Cardiac muscle cell (in vitro differentiated cells and primary cell): Measurements from ENCODE around the gene HIVEP2. TPM values are rescaled to one million over a fixed set of nuclear protein-coding genes. Genes with fewer than 3 reads are reported as not detected.
A peak's percentile ranks its signal among the peaks of the same experiment; 100 is the strongest.

Experiments
- DNase-seq, 2 donors: peaks; one replicate each; pipeline versions ENCODE4 v3.0.0 to v3.0.0-alpha.2; 2010 to 2017; ENCODE audit warnings: low read depth in 1 of 2, low spot score in 1 of 2
- H3K27ac ChIP-seq: fragments of 200-600 bp; sonication (generic); 2 replicates; pipeline ENCODE4 v1.5.1; 2016
- H3K27me3 ChIP-seq: fragments of 200-600 bp; sonication (generic); 2 replicates; pipeline ENCODE4 v1.6.0; 2016; ENCODE audit warnings: control low read depth
- H3K36me3 ChIP-seq: fragments of 200-600 bp; sonication (generic); 2 replicates; pipeline ENCODE4 v1.5.1; 2016; ENCODE audit warnings: control low read depth
- H3K4me1 ChIP-seq: fragments of 200-600 bp; sonication (generic); 2 replicates; pipeline ENCODE4 v1.8.1; 2017; ENCODE audit warnings: low read depth, mild to moderate bottlenecking, mixed run types
- H3K4me3 ChIP-seq: fragments of 200-600 bp; sonication (generic); 2 replicates; pipeline ENCODE4 v1.5.1; 2016; ENCODE audit warnings: mild to moderate bottlenecking
- H3K9me3 ChIP-seq: fragments of 200-600 bp; sonication (generic); 2 replicates; pipeline ENCODE4 v1.5.1; 2017; ENCODE audit warnings: low read depth, mild to moderate bottlenecking, control low read depth
- CTCF ChIP-seq: IDR thresholded peaks from 2 replicates; pipeline ENCODE4 v1.5.1; 2012; ENCODE audit warnings: low read depth, mild to moderate bottlenecking, low read length
- polyA plus RNA-seq: library from polyadenylated mRNA; unstranded; fragments of >200 nt; fragmentation: Nextera tagmentation; extraction: Ambion mirVana; gene quantifications from 2 replicates; pipeline ENCODE4 v1.2.1, GENCODE V29; 2016
- total RNA-seq: library from RNA; depleted of rRNA; stranded (reverse); fragments of >200 nt; gene quantifications from 2 replicates; pipeline ENCODE4 v1.2.3, GENCODE V29; 2016

The HIVEP2 gene
- total and polyA plus RNA-seq, 2 experiments from 2014 or later = 3.6 to 18.0 TPM

- TF ChIP-seq CTCF = no peak
- Histone ChIP-seq H3K4me3 (no peak overlapping the region), H3K36me3 (no peaks in the 10 kb centered on the region), H3K9me3 (no peaks in the 10 kb centered on the region), H3K27me3 (no peaks in the 10 kb centered on the region), H3K4me1 (peaks cover 11% of the 10 kb centered on the region), H3K27ac (no peak overlapping the region)
- no peak for DNase-seq
These were observed 9.1 kb downstream of the HIVEP2 start for GRCh38 chr6:142935553-142936517.

GRCh38 chr6:142934599-142934998 lies 10.4 kb downstream of the HIVEP2 start:
- TF ChIP-seq CTCF = no peak
- Histone ChIP-seq H3K36me3 (no peaks in the 10 kb centered on the region), H3K4me3 (no peak overlapping the region), H3K27ac (no peak overlapping the region), H3K4me1 (peaks cover 9% of the 10 kb centered on the region), H3K27me3 (no peaks in the 10 kb centered on the region), H3K9me3 (no peaks in the 10 kb centered on the region)
- no peak for DNase-seq

GRCh38 chr6:142934106-142934505 lies 10.9 kb downstream of the HIVEP2 start:
- Histone ChIP-seq H3K27me3 (no peaks in the 10 kb centered on the region), H3K4me1 (peaks cover 14% of the 10 kb centered on the region), H3K4me3 (no peak overlapping the region), H3K9me3 (no peaks in the 10 kb centered on the region), H3K36me3 (no peaks in the 10 kb centered on the region), H3K27ac (no peak overlapping the region)
- TF ChIP-seq CTCF = no peak
- DNase-seq = peak in 1 of 2 donors; percentile 12

- Histone ChIP-seq H3K27ac (no peak overlapping the region), H3K4me1 (peaks cover 18% of the 10 kb centered on the region), H3K9me3 (no peaks in the 10 kb centered on the region), H3K4me3 (no peak overlapping the region), H3K27me3 (no peaks in the 10 kb centered on the region), H3K36me3 (no peaks in the 10 kb centered on the region)
- TF ChIP-seq CTCF = no peak
- DNase-seq = no peak
These were observed 11.3 kb downstream of the HIVEP2 start for GRCh38 chr6:142933701-142934100.

GRCh38 chr6:142932889-142933288 lies 12.1 kb downstream of the HIVEP2 start:
- TF ChIP-seq CTCF = no peak
- Histone ChIP-seq H3K27me3 (no peaks in the 10 kb centered on the region), H3K36me3 (no peaks in the 10 kb centered on the region), H3K9me3 (no peaks in the 10 kb centered on the region), H3K27ac (no peak overlapping the region), H3K4me3 (no peak overlapping the region), H3K4me1 (peaks cover 26% of the 10 kb centered on the region)
- no peak for DNase-seq
